HS-27A (cell line): ENCODE data around the gene LRCH4.

Source experiments
- DNase-seq: peaks from one replicate; pipeline ENCODE4 v3.0.0-alpha.2; 2012; ENCODE audit warnings: low read depth, missing footprints

The LRCH4 gene

GRCh38 chr7:100585511-100586265, at the start of gene LRCH4:
LRCH4 (minus strand) TSS chr7:100586129; CDS start chr7:100586100, 29 bp downstream.
- no peak for DNase-seq

- peak; percentile 19 for DNase-seq
Measured at GRCh38 chr7:100632951-100633717, 47.2 kb upstream of the LRCH4 start.

- no peak for DNase-seq
Measured at GRCh38 chr7:100630066-100630465, 44.1 kb upstream of the LRCH4 start.

GRCh38 chr7:100629117-100629716, 43.3 kb upstream of the LRCH4 start:
- DNase-seq: no peak

- no peak for DNase-seq
Measured at GRCh38 chr7:100627238-100627549, 41.3 kb upstream of the LRCH4 start.

- DNase-seq: no peak
Measured at GRCh38 chr7:100626530-100627237, 40.8 kb upstream of the LRCH4 start.

GRCh38 chr7:100626055-100626454, 40.1 kb upstream of the LRCH4 start:
- DNase-seq: no peak

- no peak for DNase-seq
Measured at GRCh38 chr7:100623951-100624824, 38.3 kb upstream of the LRCH4 start.

GRCh38 chr7:100621554-100621953, 35.6 kb upstream of the LRCH4 start:
- DNase-seq: no peak

- no peak for DNase-seq
Measured at GRCh38 chr7:100620804-100621203, 34.9 kb upstream of the LRCH4 start.

- no peak for DNase-seq
Measured at GRCh38 chr7:100620239-100620638, 34.3 kb upstream of the LRCH4 start.

GRCh38 chr7:100614308-100614861, 28.5 kb upstream of the LRCH4 start:
- no peak for DNase-seq

- no peak for DNase-seq
Measured at GRCh38 chr7:100613412-100614175, 27.7 kb upstream of the LRCH4 start.

- DNase-seq: no peak
Measured at GRCh38 chr7:100612730-100613390, 26.9 kb upstream of the LRCH4 start.

GRCh38 chr7:100611983-100612729, 26.2 kb upstream of the LRCH4 start, which contains the start of gene MOSPD3:
MOSPD3 (plus strand) TSS chr7:100612540; CDS start chr7:100612792, 252 bp downstream.
- DNase-seq: peak; percentile 91

GRCh38 chr7:100609958-100610357, 24.0 kb upstream of the LRCH4 start:
- DNase-seq: no peak

GRCh38 chr7:100607111-100607510, 21.2 kb upstream of the LRCH4 start:
- DNase-seq: no peak

- DNase-seq: no peak
Measured at GRCh38 chr7:100606313-100606712, 20.4 kb upstream of the LRCH4 start.
